Endometrium (tissue), 2 donors: Measurements from ENCODE around the gene ITIH4.

ENCODE experiments used
- FAIRE-seq: peaks from 2 replicates; lab custom pipeline; 2012; peaks lifted over from hg19 to GRCh38; lab: Jason Lieb, UNC
- donor health status: control.
- donor health status: control.

ITIH4 gene

DNA sequence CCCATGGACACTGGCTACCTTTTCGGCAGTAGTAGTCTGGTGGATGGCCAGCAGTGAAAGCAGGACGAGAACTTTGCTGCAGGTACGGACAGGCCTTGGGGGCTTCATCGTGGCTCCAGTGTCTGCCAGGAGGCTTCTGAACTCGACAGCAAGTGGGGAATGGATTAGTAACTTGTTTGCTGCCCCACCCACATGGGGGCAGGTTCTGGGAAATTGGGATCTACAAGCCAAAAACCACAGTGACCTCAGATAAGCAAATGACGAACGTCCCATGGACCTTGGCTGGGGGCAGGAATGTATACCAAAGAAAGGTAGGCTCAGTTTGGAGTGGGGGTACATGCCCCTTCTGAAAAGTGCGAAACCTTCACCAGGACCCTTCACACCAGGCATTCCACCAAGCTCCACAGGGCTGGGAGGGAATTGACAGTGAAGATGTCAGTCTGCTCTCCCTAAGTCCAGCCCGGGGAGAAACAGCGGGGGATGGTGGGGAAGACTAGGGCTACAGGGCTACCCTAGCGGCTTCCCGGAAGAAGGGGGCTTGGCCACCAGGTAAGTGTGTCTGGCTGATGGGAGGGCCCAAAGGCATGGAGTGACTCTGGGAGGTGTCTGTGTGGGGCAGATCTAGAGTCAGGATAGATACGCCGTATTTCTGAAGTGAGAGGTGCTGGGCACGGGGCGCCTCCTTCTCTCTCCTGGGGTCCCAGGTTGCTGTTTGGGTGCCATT lies at the start of gene ITIH4:
ITIH4 (minus strand) TSS at position 138 of the 724 bp plus-strand sequence; CDS start at position 108, 30 bp downstream.
- no peak for FAIRE-seq

DNA sequence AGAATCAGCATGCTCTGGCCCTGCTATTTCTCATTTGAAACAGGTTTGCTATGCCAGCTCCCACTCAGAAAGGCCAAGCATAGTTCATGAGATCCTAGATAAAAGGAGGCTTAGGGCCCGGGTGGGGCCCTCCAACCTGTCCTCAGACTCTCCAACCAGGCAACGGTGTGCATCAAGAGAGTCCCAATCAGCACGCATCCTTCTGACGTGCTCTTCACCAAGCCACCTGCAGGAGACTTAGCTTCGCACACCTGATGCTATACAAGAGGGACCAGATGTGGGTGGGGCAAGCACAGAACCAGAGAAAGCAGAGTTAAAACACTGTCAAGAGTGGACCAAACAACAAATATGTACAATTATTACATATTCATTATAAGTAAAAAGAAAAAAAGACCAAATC lies 49.6 kb upstream of the ITIH4 start:
- FAIRE-seq = no peak

DNA sequence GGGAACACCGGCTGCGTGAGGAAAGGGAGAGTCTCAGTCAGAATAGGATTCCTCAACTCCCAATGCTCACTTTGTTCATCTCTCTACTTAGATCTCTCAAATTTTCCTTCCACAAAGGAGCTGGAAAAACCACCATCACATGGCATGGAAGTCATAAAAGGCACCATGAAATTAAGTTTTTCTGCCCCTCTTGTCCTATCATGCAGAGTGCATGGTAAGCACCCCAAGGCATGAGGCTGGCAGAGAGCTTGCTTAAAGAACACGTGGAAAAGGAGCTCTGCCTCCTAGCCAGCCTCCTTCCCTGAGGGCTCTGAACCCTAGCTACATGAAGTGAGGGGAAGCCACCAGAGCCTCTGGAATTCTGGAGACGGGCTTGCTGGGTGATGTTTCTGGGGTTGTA lies 49.1 kb upstream of the ITIH4 start:
- no peak for FAIRE-seq

DNA sequence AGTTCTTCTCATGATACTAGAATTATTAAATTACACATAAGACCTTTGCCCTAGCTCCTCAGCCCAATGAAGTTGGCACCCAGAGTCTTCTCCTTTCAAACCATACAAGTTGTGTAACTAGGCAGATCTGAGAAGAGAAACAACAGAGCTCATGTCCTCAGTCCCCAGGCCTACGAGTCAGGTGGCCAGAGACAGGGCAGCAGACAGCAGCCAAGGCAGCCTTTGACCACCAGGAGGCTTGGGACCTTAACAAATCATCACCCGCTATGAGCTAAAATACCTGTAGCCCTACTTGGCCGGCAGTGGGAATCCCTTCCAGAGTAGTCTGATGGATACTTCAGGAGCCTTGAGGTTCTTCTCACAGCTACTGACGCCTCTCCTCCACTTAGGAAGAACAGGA lies 48.6 kb upstream of the ITIH4 start:
- no peak for FAIRE-seq

DNA sequence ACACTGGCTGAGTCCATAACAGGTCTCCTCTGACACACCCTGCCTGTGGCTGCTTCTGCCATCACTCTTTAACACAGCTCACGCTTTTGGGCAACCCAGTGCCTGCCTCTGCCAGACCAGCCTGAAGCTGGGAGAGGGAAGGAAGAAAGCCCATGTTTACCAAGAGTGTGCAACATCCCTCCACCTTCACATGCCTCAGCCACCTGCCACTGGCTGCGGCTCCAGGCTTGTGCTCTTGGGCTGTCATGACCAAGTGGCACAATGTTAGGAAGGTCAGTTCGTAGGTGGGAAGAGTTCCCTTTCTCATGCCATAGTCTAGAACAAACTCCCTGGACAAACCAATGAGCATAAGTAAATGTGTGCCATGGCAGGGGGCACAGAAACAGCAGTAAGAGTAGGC lies 46.6 kb upstream of the ITIH4 start:
- no peak for FAIRE-seq

DNA sequence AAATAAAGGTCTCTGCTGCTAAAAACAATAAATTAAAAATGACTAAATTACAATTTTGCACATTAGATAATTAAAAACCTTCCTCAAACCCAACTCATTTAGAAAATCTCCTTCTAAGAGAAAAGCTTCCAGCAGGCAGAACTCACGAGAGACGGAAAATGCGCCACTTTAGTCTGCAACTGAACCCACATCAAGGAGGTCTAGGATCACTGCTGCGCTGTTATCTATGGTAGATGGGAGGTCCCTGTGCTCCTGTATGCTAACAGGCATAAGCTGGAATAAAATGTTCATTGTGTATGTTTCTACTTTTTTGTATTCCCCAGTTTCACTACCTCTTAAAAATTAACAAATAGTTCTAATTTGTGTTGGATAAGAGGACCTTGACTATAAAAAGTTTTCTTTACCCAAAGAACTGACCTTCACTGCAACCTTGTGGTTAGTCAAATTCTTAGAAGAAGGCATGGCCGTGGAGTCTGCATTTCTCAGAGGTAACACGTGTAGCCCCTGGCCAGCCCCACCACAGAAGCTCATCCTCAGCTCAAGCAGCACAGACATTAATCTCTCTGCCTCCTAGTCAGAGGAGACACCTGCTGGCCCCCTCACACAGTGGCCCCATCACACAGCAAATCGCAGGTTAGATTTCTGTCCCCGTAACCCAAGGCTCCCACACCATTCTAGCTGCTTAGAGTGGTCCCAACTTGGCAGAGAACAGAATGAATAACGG lies 44.6 kb upstream of the ITIH4 start:
- FAIRE-seq = no peak

DNA sequence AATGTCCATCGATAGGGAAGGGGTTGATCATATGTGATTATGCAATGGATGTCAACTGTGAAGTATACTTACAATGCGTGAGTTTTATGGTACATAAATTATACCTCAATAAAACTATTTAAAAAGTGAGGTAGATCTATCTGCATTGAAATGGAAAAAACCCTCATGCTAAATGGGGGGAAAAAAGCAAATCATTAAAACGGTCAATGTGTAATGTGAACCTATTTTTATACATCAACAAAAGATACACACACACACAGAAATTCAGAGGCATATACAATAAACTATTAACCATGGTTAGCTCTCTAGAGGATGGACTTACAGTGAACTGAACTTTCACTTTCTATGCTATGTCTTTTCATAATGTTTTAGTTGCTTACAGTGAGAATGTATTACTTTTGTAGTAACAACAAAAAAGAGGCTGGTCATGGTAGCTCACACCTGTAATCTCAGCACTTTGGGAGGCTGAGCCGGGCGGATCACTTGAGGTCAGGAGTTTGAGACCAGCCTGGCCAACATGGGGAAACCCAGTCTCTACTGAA lies 43.8 kb upstream of the ITIH4 start:
- no peak for FAIRE-seq

DNA sequence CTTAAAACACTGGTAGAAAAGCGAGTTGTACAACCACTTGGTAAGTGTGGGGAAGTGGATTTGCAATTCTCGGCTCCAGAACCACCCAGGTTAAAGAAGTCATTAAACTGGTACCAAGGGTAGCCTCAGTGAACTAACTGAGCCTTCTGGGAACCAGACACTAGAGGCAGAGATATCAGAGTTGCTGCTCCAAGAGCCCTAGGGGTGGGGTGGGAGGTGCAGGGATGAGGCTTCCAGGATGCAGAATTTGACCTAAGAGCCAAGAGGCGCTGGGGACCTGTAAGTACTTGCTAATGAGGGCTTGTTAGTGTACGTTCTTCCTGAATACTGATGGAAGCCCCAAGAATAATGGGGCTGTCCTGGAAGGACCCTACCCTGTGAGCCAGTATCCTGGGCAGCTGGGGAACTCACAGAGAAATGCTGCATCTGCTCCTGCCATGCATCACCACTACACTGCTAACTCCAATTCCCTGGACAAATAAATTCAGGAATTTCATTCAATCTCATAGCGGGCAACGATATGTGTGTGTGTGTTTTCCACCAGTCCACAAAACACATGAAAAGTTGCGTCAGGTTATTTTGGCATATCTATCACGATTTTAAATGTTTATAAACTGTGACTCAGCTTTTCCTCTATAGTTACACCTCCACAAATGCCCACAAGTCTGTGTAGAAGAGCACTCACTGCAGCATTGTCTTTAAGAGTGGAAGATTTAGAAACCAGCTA lies 43.1 kb upstream of the ITIH4 start:
- no peak for FAIRE-seq

DNA sequence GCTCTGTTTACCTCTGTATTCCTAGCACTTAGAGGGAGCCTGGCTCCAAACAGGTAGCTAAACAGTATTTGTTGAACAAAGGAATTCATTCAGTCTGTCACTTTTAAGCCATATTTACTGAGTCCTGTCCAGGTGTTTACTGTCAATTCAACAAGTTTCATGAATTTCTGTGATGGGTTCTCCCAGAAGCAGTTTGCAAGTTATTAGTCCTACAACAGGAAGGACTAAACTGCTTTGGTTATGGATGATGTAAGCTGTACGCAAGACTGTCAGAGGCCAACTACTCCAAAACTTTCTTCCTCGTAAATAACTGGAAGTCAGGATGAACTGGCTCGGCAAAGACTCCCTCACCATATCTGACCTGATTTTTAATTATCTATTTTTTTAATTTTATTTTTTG lies 41.8 kb upstream of the ITIH4 start:
- FAIRE-seq = no peak

DNA sequence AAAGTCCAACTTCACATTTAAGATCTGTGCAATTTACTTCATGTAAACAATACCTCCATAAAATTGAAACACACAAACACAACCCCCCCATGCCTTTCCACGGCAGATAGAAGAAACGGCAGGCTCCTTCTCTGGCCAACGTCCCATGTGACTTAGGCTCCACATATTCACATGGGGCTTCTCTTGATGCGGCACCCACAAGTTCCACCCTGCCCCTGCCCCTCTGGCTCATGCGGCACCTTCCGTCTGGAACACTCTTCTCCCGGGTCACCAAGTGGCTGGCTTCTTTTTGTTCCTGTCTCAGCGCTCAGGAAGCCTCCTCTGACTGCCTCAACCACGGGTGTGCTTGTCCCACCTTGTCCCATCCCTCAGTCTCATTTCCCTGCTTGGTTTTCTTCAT lies 41.3 kb upstream of the ITIH4 start:
- FAIRE-seq = no peak

DNA sequence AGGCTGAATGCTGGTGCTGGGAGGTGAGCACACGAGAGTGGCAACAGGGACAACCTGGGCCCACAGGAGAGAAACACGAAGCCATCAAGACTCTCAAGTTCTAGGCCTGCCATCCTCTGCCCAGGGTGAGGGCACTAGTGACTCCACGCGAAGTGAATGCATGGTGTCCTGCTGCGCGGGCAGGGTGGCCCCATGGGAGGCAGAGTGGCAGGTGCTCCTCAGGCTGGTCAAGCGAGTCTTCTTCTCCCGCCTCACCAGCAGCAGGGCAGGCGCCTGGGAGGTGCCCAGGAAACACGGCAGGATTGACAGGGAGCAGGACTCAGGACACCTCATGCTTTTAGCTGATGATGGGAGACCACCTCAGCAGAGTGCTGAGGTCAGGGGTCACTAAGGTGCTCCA lies 40.0 kb upstream of the ITIH4 start:
- FAIRE-seq = no peak

DNA sequence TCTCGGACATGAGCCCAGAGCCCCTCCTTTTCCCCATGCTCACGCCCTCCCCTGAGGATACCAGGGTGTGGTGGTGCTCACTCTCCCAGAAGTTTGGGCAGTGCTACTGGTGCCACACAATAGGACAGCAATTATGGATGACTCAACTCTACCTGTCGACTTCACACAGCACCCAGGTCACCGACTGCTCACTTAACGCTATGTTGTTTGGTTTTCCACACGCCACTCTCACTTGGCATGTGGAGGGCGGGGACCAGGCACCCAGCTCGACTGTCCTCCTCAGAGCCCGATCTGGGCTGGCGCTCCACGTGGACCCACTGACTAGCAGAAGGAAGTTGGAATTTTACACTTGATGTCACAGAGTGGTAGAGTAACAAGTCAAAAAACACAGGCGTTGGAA lies 36.0 kb upstream of the ITIH4 start:
- no peak for FAIRE-seq

DNA sequence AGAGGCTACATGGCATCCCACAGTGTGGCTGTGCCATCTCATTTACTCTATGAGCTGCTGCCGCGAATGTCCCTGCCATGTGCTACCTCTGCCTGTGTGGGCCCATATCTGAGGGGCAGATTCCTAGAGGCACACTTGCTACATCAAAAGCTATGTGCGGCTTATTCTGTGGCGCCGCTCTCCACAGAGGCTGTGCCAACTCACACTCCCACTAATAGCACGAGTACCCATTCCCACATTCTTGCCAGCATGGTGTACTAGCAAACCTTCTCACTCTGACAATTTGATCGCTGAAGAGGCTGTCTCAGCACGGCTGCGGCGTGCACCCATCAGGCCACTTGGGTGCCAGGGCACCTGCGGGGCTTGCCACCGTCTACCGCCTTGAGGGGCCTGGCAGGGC lies 35.5 kb upstream of the ITIH4 start:
- no peak for FAIRE-seq

DNA sequence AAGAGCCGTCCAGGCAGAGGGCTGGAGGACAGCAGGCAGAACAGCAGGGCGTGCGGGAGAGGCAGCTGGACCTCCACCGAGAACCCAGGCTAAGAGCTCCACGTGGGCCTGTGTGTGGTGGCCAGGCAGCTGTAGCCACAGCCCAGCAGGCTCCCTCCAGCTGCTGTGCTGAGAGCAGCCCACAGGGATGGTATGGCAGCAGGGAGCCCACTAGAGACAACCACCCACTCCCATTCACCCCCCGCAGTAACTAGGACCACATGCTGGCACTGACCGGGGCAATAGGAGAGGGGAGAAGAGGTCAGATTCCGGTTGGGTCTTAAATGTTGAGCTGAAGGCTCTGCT lies 29.9 kb upstream of the ITIH4 start:
- FAIRE-seq = no peak

DNA sequence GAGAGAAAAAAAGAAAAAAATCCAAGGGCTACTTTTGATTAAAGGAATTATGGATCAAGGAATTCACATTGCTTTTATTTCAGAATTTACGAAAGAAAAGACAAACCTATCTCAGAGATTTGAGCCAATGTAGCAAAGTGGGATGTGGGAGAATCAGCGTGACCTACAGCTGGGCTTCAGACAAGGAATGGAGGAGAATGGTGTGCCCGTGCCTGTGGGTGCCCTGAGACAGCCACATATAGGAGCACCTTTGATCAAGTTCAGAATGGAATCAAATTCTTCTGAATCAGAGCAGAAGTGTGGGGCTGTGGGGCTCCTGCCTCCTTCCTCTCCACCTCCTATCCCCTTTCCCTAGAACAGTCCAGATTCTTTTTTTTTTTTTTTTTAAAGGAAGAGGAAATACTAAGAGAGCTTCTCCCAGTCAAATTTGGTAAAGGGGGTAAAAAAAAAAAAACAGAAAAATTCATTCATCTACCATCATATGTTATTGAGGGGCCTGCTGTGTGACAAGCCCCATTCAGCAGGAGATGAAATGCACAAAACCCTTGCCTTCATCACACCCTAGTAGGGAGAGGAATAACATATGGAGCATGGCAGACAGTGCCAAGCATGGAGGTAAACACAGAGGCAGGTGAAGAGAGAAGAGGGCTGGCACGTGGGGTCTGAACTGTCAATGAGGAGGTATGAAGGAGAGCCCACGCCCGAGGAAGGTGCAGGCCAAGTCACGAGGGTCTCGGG lies 29.4 kb upstream of the ITIH4 start:
- FAIRE-seq = no peak

DNA sequence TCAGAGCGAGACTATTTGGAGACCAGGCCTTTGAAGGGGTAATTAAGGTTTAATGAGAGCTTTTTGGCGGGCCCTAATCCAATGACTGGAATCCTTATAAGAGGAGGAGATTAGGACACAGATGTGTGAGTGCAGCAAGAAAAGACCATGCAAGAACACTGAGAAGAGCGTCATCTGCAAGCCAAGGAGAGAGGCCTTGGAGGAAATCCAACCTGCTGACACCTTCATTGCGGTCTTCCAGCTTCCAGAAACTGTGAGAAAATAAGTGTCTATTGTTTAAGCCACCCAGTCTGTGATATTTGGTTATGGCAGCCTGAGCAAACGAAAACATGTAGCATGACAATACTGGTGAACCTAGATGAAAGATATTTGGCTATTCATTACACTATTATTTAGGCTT lies 27.4 kb upstream of the ITIH4 start:
- FAIRE-seq = no peak

DNA sequence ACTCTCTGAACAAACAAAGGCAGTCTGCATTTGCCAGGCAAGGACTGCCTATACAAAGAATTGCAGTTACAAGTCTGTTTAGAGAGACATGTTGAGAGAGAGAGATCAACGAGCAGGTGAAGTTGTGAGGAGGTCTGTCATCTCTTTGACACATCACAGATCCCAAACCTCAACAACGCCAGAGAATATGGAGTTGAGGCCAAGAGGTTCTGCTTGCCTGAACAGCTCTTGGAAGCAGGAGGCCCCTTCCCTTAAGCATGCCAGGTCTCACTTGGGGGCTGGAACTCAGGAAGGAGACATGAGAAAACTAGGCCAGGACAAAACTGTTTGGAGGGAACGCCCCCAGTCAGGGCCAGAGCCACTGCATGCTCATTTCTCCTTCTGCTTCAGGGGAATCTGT lies 26.7 kb upstream of the ITIH4 start:
- no peak for FAIRE-seq

DNA sequence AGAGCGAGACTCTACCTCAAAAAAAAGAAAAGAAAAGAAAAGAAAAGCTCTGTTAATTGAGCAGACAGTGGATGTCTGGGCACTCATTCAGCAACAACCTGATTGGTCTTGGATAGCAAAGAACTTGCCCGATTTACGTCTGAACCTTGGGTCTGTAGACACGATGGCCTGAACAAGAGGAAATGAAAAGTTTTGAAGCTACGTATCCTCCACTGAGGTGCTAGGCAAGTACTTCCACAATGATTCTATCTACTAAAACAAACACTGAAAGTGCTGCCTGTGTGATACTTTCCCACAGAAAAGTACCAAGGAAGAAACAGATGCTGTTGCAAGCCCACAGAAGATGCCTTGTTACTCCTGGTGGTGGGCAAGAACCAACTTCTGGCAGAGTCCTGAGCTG lies 26.2 kb upstream of the ITIH4 start:
- FAIRE-seq = no peak

DNA sequence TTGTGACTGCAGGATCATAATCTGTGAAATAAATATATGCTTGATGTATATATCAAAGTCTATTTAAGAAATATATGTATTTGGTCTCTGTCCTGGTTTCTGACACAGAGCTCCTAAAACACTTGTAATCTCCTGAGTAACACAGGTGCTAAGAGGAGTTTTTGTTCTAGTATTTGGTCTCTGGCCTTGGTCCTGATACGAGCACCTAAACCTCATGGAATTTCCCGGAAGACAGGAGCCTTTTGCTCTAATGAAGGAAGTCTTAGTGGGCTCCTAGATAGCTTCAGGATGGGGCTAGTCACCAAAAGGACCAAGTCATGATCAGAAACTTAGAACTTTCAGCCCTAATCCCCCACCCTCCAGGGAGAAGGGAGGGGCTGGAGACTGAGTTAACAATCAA lies 23.5 kb upstream of the ITIH4 start:
- no peak for FAIRE-seq

DNA sequence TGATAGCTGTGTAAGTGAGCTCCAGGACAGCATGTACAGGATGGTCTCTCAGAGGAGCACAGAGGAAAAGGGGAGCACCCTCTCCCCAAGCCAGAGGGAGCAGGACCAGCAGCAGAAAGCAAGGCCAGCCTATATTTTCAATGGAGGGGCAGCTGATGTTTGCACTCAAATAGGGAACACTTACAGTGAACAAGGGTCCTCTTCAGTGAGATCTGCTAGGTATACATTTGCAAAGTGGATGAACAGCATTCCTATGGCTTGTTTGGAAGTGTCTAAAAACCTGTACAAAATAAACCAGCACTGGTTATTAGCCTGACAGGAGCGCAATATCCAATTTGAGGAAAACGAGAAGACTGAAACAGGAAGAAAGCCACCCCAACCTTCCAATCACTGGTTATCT lies 21.9 kb upstream of the ITIH4 start:
- no peak for FAIRE-seq

DNA sequence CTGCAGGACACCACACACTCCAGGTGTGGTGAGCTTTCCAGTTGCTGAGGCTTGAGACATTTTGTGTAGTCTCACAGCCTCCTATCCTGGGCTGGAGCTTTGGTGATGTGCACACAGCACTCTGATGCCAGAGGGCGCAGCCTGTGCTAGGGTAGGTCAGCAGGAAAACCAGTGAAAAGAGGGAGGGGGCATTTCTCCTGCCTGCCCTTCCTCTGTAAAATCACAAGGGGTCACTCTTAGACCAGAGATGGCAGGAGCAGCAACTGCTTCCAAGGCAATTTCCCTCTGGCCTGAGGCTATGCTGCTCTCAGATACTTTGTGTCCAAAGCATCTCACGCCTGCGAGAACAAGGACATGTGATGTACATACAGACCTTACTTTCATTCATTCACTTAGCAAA lies 20.9 kb upstream of the ITIH4 start:
- no peak for FAIRE-seq

DNA sequence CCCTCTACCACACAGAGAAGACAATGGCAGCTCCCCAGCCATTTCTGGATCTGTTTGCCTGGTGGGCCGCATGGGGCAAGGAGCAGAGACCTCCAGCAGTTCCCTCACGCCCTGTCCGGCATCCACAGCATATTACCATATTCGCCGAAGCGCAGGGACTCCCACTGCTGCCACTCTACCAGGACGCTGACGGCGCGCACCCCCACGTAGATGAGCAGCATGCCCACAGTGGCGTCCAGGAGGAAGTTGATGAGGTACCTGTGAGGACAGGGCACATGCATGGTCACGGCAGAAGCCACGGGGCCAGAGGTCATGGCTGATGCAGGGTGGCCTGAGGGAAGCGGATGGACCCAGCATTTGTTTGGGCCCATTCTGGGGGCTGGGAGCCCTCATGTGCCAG lies 19.2 kb upstream of the ITIH4 start:
- FAIRE-seq = no peak

DNA sequence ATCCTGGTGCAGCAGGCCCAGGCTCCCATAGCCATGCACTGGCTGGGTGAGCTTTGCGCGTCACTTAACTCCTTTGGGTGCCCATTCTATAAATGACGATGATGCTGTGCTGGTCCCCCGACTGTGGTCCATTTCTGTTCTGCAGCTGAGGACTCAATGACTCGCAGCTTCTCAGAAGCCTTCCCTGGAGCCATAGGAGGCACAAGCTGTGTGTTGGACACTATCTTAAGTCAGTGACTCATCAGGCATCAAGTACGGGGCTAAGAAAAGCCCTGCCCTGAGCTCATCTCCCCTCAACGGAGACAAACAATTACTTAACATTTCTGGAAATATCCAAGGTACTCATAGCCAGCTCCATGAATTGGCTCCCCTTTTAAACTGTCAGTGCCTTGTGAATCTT lies 18.1 kb upstream of the ITIH4 start:
- FAIRE-seq = no peak
